AG09319 (cell line): ENCODE results near the gene CELF4.

Experiments used
- DNase-seq: peaks from one replicate; pipeline ENCODE4 v3.0.0-alpha.2; 2010; ENCODE audit warnings: low read depth; ENCODE audit errors: extremely low read depth
- CTCF ChIP-seq: IDR thresholded peaks from 2 replicates; pipeline ENCODE4 v1.5.1; 2011; ENCODE audit warnings: low read depth, mild to moderate bottlenecking, inconsistent platforms, low read length, moderate library complexity

The CELF4 gene

GRCh38 chr18:37534627-37535026 is 31.0 kb downstream of the CELF4 start:
- TF ChIP-seq CTCF = no peak

GRCh38 chr18:37533647-37534584 is 31.7 kb downstream of the CELF4 start:
- no peak for DNase-seq
- no peak; the same call in 1 of the 2 replicates for TF ChIP-seq CTCF

More at GRCh38 chr18:37534627-37535026, 31.0 kb downstream of the CELF4 start:
- DNase-seq = no peak

GRCh38 chr18:37532917-37533316 is 32.7 kb downstream of the CELF4 start:
- TF ChIP-seq CTCF = no peak
- DNase-seq = no peak

- DNase-seq = no peak
- TF ChIP-seq CTCF = no peak
Observed at GRCh38 chr18:37529863-37530262, 35.7 kb downstream of the CELF4 start.

GRCh38 chr18:37529296-37529695 is 36.3 kb downstream of the CELF4 start:
- no peak for DNase-seq
- TF ChIP-seq CTCF = no peak

- DNase-seq = no peak
- no peak for TF ChIP-seq CTCF
Observed at GRCh38 chr18:37527395-37527794, 38.2 kb downstream of the CELF4 start.

GRCh38 chr18:37525262-37525585 is 40.4 kb downstream of the CELF4 start:
- no peak for TF ChIP-seq CTCF
- no peak for DNase-seq
